Activated CD4-positive, alpha-beta T cell treated with anti-CD3 and anti-CD28 coated beads for 4 hours (primary cell): ENCODE measurements around the gene EFNA3.

Experiments used
- DNase-seq, 2 donors: peaks; one replicate each; pipeline ENCODE4 v3.0.0-alpha.2; 2020

EFNA3 gene

GRCh38 chr1:155070158-155070621, 8.4 kb upstream of the EFNA3 start:
- DNase-seq = no peak

GRCh38 chr1:155070721-155071569, 7.7 kb upstream of the EFNA3 start:
- peak; percentile 54 to 66 for DNase-seq

- no peak for DNase-seq
These were observed 6.9 kb upstream of the EFNA3 start for GRCh38 chr1:155071701-155072100.

- DNase-seq = no peak
These were observed 5.9 kb upstream of the EFNA3 start for GRCh38 chr1:155072531-155073289.

GRCh38 chr1:155073377-155074242, 5.0 kb upstream of the EFNA3 start:
- DNase-seq = no peak

GRCh38 chr1:155075535-155075934, 3.1 kb upstream of the EFNA3 start:
- no peak for DNase-seq

GRCh38 chr1:155076371-155076770, 2.3 kb upstream of the EFNA3 start:
- DNase-seq = no peak

- no peak for DNase-seq
These were observed 1.3 kb upstream of the EFNA3 start for GRCh38 chr1:155077346-155077745.

- no peak for DNase-seq
These were observed 735 bp upstream of the EFNA3 start for GRCh38 chr1:155077758-155078445.

- DNase-seq = no peak
These were observed 511 bp downstream of the EFNA3 start for GRCh38 chr1:155079210-155079486.

- no peak for DNase-seq
These were observed 1.1 kb downstream of the EFNA3 start for GRCh38 chr1:155079487-155080311.

GRCh38 chr1:155080312-155081228, 1.9 kb downstream of the EFNA3 start:
- DNase-seq = no peak

GRCh38 chr1:155081472-155082300, 3.0 kb downstream of the EFNA3 start:
- no peak for DNase-seq

GRCh38 chr1:155082301-155083051, 3.8 kb downstream of the EFNA3 start:
- no peak for DNase-seq

GRCh38 chr1:155083052-155083541, 4.5 kb downstream of the EFNA3 start:
- no peak for DNase-seq

GRCh38 chr1:155083865-155084721, 5.5 kb downstream of the EFNA3 start:
- DNase-seq = no peak

- peak; percentile 89 to 93 for DNase-seq
These were observed 6.3 kb downstream of the EFNA3 start for GRCh38 chr1:155084722-155085503.
